Mesenchymal stem cell (in vitro differentiated cells and primary cell): Measurements from ENCODE around the gene MAPK10.

Experiments used
- DNase-seq: peaks from one replicate; pipeline ENCODE4 v3.0.0-alpha.2; 2013
- H2AFZ ChIP-seq: one replicate; pipeline ENCODE4 v1.6.1; 2013; ENCODE audit warnings: low read depth, mild to moderate bottlenecking, control low read depth, inconsistent platforms, low read length, moderate library complexity
- H2AK5ac ChIP-seq: 2 replicates; pipeline ENCODE4 v1.6.1; 2013; ENCODE audit warnings: low read length, moderate library complexity, mild to moderate bottlenecking, inconsistent platforms; ENCODE audit not compliant: severe bottlenecking
- H2BK120ac ChIP-seq: one replicate; pipeline ENCODE4 v1.6.1; 2013; ENCODE audit warnings: low read depth, mild to moderate bottlenecking, inconsistent platforms, low read length, moderate library complexity
- H2BK12ac ChIP-seq, 2 experiments: one replicate each; pipeline ENCODE4 v1.6.1; 2013; ENCODE audit warnings: inconsistent platforms in 2 of 2, low read length in 2 of 2, mild to moderate bottlenecking in 2 of 2, moderate library complexity in 2 of 2, control low read depth in 1 of 2
- H2BK15ac ChIP-seq: one replicate; pipeline ENCODE4 v1.6.1; 2013; ENCODE audit warnings: mild to moderate bottlenecking, low read depth, inconsistent platforms; ENCODE audit not compliant: poor library complexity, severe bottlenecking
- H2BK5ac ChIP-seq: 2 replicates; pipeline ENCODE4 v1.6.1; 2013; ENCODE audit warnings: low read depth, mild to moderate bottlenecking, low read length, control low read depth, inconsistent platforms; ENCODE audit not compliant: poor library complexity, severe bottlenecking
- H3K14ac ChIP-seq, 2 experiments: one replicate each; pipeline ENCODE4 v1.6.1; 2013; ENCODE audit warnings: inconsistent platforms in 2 of 2, low read length in 2 of 2, control low read depth in 1 of 2, mild to moderate bottlenecking in 1 of 2, moderate library complexity in 1 of 2
- H3K18ac ChIP-seq, 2 experiments: one replicate each; pipeline ENCODE4 v1.6.1; 2013; ENCODE audit warnings: inconsistent platforms in 2 of 2, low read length in 2 of 2, control low read depth in 1 of 2, low read depth in 1 of 2, mild to moderate bottlenecking in 1 of 2
- H3K23ac ChIP-seq, 2 experiments: one replicate each; pipeline ENCODE4 v1.6.1; 2013; ENCODE audit warnings: inconsistent platforms in 2 of 2, low read length in 2 of 2, mild to moderate bottlenecking in 2 of 2, moderate library complexity in 2 of 2, control low read depth in 1 of 2
- H3K27ac ChIP-seq: 2 replicates; pipeline ENCODE4 v1.5.1; 2013; ENCODE audit warnings: mild to moderate bottlenecking, moderate library complexity, low read length, control low read depth, inconsistent platforms; ENCODE audit not compliant: poor library complexity, severe bottlenecking
- H3K27me3 ChIP-seq, 2 experiments: 2 replicates each; pipeline versions ENCODE4 v1.6.1 to v1.7.0; 2013; ENCODE audit warnings: low read length in 2 of 2, mild to moderate bottlenecking in 2 of 2, moderate library complexity in 2 of 2, control low read depth in 1 of 2, inconsistent platforms in 1 of 2; ENCODE audit not compliant: control insufficient read depth in 1 of 2, insufficient read depth in 1 of 2
- H3K36me3 ChIP-seq, 2 experiments: 2 replicates each; pipeline versions ENCODE4 v1.6.1 to v1.7.0; 2013; ENCODE audit warnings: low read length in 2 of 2, control low read depth in 1 of 2, inconsistent platforms in 1 of 2, low read depth in 1 of 2, mild to moderate bottlenecking in 1 of 2; ENCODE audit not compliant: insufficient read depth in 2 of 2, control insufficient read depth in 1 of 2
- H3K4ac ChIP-seq, 2 experiments: one replicate each; pipeline ENCODE4 v1.6.1; 2013; ENCODE audit warnings: inconsistent platforms in 2 of 2, low read length in 2 of 2, mild to moderate bottlenecking in 2 of 2, moderate library complexity in 2 of 2, control low read depth in 1 of 2, low read depth in 1 of 2
- H3K4me1 ChIP-seq: 2 replicates; pipeline ENCODE4 v1.6.1; 2013; ENCODE audit warnings: low read depth, low read length, control low read depth; ENCODE audit not compliant: control insufficient read depth, insufficient read depth
- H3K4me2 ChIP-seq: 2 replicates; pipeline ENCODE4 v1.6.1; 2013; ENCODE audit warnings: low read length, mild to moderate bottlenecking, inconsistent platforms; ENCODE audit not compliant: poor library complexity, severe bottlenecking
- H3K4me3 ChIP-seq, 2 experiments: 2 replicates each; pipeline versions ENCODE4 v1.5.1 to v1.7.0; 2013; ENCODE audit warnings: low read length in 2 of 2, mild to moderate bottlenecking in 2 of 2, control low read depth in 1 of 2, low read depth in 1 of 2; ENCODE audit not compliant: insufficient read depth in 1 of 2
- H3K79me1 ChIP-seq: replicated peaks from 2 replicates; pipeline ENCODE4 v1.6.1; 2013; ENCODE audit warnings: mild to moderate bottlenecking, control low read depth, low read length, inconsistent platforms; ENCODE audit not compliant: poor library complexity, severe bottlenecking
- H3K9ac ChIP-seq: 2 replicates; pipeline ENCODE4 v1.7.0; 2013; ENCODE audit warnings: mild to moderate bottlenecking, low read length, moderate library complexity
- H3K9me3 ChIP-seq: 2 replicates; pipeline ENCODE4 v1.7.0; 2013; ENCODE audit warnings: mild to moderate bottlenecking, low read length; ENCODE audit not compliant: control insufficient read depth
- H4K8ac ChIP-seq: one replicate; pipeline ENCODE4 v1.6.1; 2013; ENCODE audit warnings: inconsistent platforms, mild to moderate bottlenecking, low read length, moderate library complexity
- H4K91ac ChIP-seq: one replicate; pipeline ENCODE4 v1.6.1; 2013; ENCODE audit warnings: mild to moderate bottlenecking, low read length, inconsistent platforms
- WGBS: methylation state at CpG from one replicate; pipeline ENCODE4 v1.1.7; 2013; ENCODE audit warnings: mixed read lengths; 5-methylcytosine and 5-hydroxymethylcytosine counted together

MAPK10 gene

DNA sequence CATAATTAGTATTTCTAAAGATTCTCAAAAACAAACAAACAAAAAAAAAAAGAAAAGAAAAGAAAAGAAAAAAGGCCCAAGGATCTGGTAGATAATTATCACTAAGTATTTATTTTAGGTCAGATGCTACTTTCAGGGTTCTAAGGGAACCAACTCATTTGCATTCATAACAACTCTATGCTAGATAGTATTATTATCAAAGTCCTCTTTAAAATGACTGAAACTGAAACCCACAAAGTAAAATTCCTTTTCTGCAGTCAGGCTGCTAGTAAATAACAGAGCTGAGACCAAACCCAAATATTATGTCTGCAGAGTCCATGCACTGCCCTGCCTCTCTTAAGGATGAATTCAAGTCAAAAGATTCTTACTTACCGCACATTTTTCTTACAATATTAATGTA, 38.3 kb upstream of the MAPK10 start:
- WGBS = no CpG with 5 or more reads among the region's 1 CpG
- H3K23ac ChIP-seq = no peak overlapping the region
- no peak overlapping the region for H3K27ac ChIP-seq
- no peak overlapping the region for H2BK5ac ChIP-seq
- DNase-seq = no peak
- H2BK120ac ChIP-seq = no peak overlapping the region
- H3K79me1 ChIP-seq = no peaks in the 10 kb centered on the region
- no peaks in the 10 kb centered on the region for H3K9me3 ChIP-seq
- no peak overlapping the region for H3K4me3 ChIP-seq
- H2BK15ac ChIP-seq = no peak overlapping the region
- no peaks in the 10 kb centered on the region for H3K36me3 ChIP-seq
- H4K91ac ChIP-seq = no peak overlapping the region
- no peak overlapping the region for H2BK12ac ChIP-seq
- no peak overlapping the region for H2AFZ ChIP-seq
- no peak overlapping the region for H3K14ac ChIP-seq
- no peak overlapping the region for H3K9ac ChIP-seq
- H3K4me1 ChIP-seq = no peaks in the 10 kb centered on the region
- H2AK5ac ChIP-seq = no peak overlapping the region
- H3K27me3 ChIP-seq = no peaks in the 10 kb centered on the region
- no peak overlapping the region for H3K18ac ChIP-seq
- H3K4ac ChIP-seq = no peak overlapping the region
- no peak overlapping the region for H4K8ac ChIP-seq
- no peak overlapping the region for H3K4me2 ChIP-seq

DNA sequence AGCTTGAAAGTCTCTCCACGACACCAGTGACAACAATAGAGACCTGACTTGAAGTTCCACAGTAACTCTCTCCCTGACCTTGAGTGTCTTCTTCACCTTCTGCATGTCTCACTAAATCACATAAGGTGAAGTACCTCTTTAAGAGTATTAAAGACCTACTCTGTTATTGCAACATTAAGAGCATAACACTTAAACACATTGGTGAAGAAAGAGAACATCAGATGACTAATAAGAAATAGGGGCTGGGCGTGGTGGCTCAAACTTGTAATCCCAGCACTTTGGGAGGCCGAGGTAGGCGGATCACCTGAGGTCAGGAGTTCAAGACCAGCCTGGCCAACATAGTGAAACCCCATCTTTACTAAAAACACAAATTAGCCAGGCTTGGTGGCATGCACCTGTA, 33.9 kb upstream of the MAPK10 start:
- 90% methylated on average over 4 of the region's 4 CpGs for WGBS
- H2BK15ac ChIP-seq = no peak overlapping the region

DNA sequence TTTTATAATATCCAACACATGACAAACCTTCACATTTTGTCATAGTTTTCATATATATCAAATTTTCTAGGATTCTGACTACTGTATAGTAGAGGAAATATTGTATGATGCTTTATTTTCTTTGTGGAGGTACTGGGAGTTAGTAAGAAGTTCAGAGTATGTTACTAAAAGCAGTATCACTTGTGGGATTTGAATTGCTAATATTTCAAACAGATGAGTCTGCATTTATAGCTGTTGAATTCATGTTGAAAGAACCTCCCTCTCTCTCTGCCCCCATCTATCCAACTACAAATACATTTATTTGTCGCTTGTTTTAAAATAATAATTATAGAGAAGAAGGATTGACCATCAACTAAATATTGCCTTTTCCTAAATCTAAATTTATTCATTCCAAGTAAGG, 29.8 kb upstream of the MAPK10 start:
- Histone ChIP-seq H3K4ac (no peak overlapping the region), H3K79me1 (no peaks in the 10 kb centered on the region), H3K14ac (no peak overlapping the region), H3K4me3 (no peak overlapping the region), H3K4me2 (no peak overlapping the region), H3K4me1 (no peaks in the 10 kb centered on the region), H2AFZ (no peak overlapping the region), H2BK12ac (no peak overlapping the region), H2BK15ac (no peak overlapping the region), H3K18ac (no peak overlapping the region), H3K36me3 (no peaks in the 10 kb centered on the region), H2BK5ac (no peak overlapping the region), H3K27me3 (no peaks in the 10 kb centered on the region), H2BK120ac (no peak overlapping the region), H3K9ac (no peak overlapping the region), H3K9me3 (no peaks in the 10 kb centered on the region), H3K23ac (no peak overlapping the region), H3K27ac (no peak overlapping the region), H2AK5ac (no peak overlapping the region), H4K91ac (no peak overlapping the region), H4K8ac (no peak overlapping the region)
- no CpG with 5 or more reads among the region's 1 CpG for WGBS
- no peak for DNase-seq

More for the DNA sequence above, 33.9 kb upstream of the MAPK10 start:
- H2AFZ ChIP-seq = no peak overlapping the region
- H3K27ac ChIP-seq = no peak overlapping the region
- H4K8ac ChIP-seq = no peak overlapping the region
- no peaks in the 10 kb centered on the region for H3K79me1 ChIP-seq
- no peak overlapping the region for H2BK120ac ChIP-seq
- no peaks in the 10 kb centered on the region for H3K4me1 ChIP-seq
- no peak overlapping the region for H3K23ac ChIP-seq
- no peak overlapping the region for H4K91ac ChIP-seq
- H2AK5ac ChIP-seq = no peak overlapping the region
- no peak overlapping the region for H3K14ac ChIP-seq
- no peak overlapping the region for H3K9ac ChIP-seq
- H2BK5ac ChIP-seq = no peak overlapping the region
- no peak for DNase-seq
- H3K9me3 ChIP-seq = no peaks in the 10 kb centered on the region
- no peak overlapping the region for H3K4me2 ChIP-seq
- no peaks in the 10 kb centered on the region for H3K36me3 ChIP-seq
- no peak overlapping the region for H3K4me3 ChIP-seq
- H3K18ac ChIP-seq = no peak overlapping the region
- no peak overlapping the region for H2BK12ac ChIP-seq
- no peaks in the 10 kb centered on the region for H3K27me3 ChIP-seq
- H3K4ac ChIP-seq = no peak overlapping the region

DNA sequence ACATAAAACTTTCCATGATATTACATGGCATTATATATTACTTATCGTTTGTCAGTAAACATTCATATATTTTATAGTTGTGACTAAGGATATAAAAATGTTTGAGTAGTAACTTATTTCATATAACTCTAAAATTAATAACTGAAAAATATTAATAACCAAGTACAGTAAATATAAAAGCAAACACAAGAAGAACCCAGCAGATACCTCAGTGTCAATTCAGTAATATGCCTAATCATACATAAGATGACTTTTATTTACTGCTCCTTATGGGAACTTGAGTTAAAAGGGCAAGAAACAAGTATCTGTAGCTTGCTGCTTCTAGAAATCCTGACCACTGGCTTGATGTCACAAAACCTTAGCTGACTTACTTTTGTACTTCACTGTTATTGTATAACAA, 28.4 kb upstream of the MAPK10 start:
- H2BK120ac ChIP-seq = no peak overlapping the region
- DNase-seq = no peak
- no peaks in the 10 kb centered on the region for H3K27me3 ChIP-seq
- H4K8ac ChIP-seq = no peak overlapping the region
- no peak overlapping the region for H2AFZ ChIP-seq
- H3K9me3 ChIP-seq = no peaks in the 10 kb centered on the region
- no peak overlapping the region for H3K4me3 ChIP-seq
- no peak overlapping the region for H3K4ac ChIP-seq
- H3K79me1 ChIP-seq = no peaks in the 10 kb centered on the region
- H2AK5ac ChIP-seq = no peak overlapping the region
- H3K4me1 ChIP-seq = no peaks in the 10 kb centered on the region
- H2BK15ac ChIP-seq = no peak overlapping the region
- no peak overlapping the region for H2BK5ac ChIP-seq
- no peak overlapping the region for H3K23ac ChIP-seq
- no peak overlapping the region for H3K27ac ChIP-seq
- no CpG with 5 or more reads among the region's 1 CpG for WGBS
- H3K36me3 ChIP-seq = no peaks in the 10 kb centered on the region
- H2BK12ac ChIP-seq = no peak overlapping the region
- no peak overlapping the region for H3K14ac ChIP-seq
- H4K91ac ChIP-seq = no peak overlapping the region
- H3K18ac ChIP-seq = no peak overlapping the region
- H3K9ac ChIP-seq = no peak overlapping the region
- H3K4me2 ChIP-seq = no peak overlapping the region
